Central memory CD4-positive, alpha-beta T cell (primary cell): ENCODE results near the gene EPS8L2.

Source experiments
- DNase-seq: peaks from one replicate; pipeline ENCODE4 v3.0.0; 2022

Gene EPS8L2

GRCh38 chr11:704781-705645, 1.0 kb upstream of the EPS8L2 start:
- no peak for DNase-seq

GRCh38 chr11:706439-706956, 467 bp downstream of the EPS8L2 start:
- no peak for DNase-seq

GRCh38 chr11:706957-707816, 1.2 kb downstream of the EPS8L2 start:
- no peak for DNase-seq

GRCh38 chr11:707817-708420, 1.9 kb downstream of the EPS8L2 start:
- no peak for DNase-seq

GRCh38 chr11:708511-708910, 2.5 kb downstream of the EPS8L2 start:
- DNase-seq, result no peak

GRCh38 chr11:709109-709997, 3.3 kb downstream of the EPS8L2 start:
- no peak for DNase-seq

GRCh38 chr11:714436-714835, 8.4 kb downstream of the EPS8L2 start:
- no peak for DNase-seq

GRCh38 chr11:719214-720016, 13.4 kb downstream of the EPS8L2 start:
- DNase-seq, result no peak

- DNase-seq, result no peak
Measured at GRCh38 chr11:720017-720641, 14.1 kb downstream of the EPS8L2 start.

GRCh38 chr11:720642-721246, 14.7 kb downstream of the EPS8L2 start:
- no peak for DNase-seq

- DNase-seq, result no peak
Measured at GRCh38 chr11:721247-721740, 15.3 kb downstream of the EPS8L2 start.

- DNase-seq, result peak; percentile 31
Measured at GRCh38 chr11:721741-722345, 15.8 kb downstream of the EPS8L2 start.

GRCh38 chr11:722346-722811, 16.3 kb downstream of the EPS8L2 start:
- no peak for DNase-seq

GRCh38 chr11:723120-723883, 17.3 kb downstream of the EPS8L2 start:
- DNase-seq, result peak; percentile 64

GRCh38 chr11:724049-724777, 18.2 kb downstream of the EPS8L2 start:
- DNase-seq, result no peak

GRCh38 chr11:724778-725386, 18.9 kb downstream of the EPS8L2 start:
- no peak for DNase-seq

GRCh38 chr11:725624-726202, 19.7 kb downstream of the EPS8L2 start:
- no peak for DNase-seq
